Nucleus accumbens (tissue), 56 donors: ENCODE data around the gene PHC3.
A peak's percentile ranks its signal among the peaks of the same experiment; 100 is the strongest.
"Not testable (repeated sequence)": the region's sequence is repeated elsewhere in the genome, so short reads cannot be mapped to it uniquely, and the experiment has no call there.

Experiments used
- DNase-seq, 56 donors: peaks; one replicate each; lab custom pipeline; 2025; lab: John Stamatoyannopoulos, UW

The PHC3 gene

DNA sequence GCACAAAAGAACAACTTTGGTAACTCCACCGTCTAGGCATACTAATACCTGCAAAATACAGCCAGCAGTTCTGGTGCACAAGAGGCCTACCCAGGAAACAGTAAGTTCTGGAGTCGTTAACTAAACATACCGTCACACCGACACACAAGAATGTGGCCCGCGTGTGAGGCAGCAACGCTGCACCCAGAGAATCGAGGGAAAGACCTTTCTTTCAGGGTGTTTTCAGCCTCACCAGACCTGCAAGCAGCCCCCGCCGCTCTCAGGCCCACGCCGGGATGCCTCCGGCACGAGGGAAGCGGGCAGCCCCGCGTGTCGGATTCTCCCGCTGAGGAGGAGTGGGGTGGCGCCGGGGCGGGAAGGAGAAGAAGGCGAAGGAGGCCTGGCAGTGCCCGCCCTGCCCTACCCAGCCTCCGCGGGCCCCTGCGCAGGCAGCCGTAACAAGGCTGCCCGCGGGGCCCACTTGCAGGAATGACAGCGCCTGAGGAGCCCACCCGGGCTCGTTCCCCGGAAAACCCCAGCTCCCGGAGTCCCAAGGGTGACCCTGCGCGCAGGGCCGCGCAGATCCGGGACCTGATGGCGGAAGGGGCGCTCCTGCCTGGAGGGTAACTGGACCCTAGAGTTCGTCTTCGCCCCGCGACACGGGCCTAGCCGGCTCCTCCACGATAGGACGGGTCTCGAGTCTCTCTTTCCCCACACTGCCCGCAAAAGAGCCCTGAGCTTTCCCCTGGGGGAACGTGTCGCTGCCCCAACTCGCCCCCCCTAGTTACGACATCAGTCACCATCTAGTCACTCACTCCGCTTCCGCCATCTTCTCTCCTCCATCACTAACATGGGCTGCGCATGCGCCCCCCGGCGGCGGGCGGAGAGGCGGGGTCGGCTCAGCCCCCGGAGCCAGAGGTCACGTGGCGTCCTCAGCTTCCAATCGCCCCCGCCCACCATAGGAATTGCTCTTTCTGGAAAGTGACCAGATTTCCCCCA, at the start of gene PHC3:
TSS of gene PHC3 (minus strand) at position 826 of the 978 bp plus-strand sequence. CDS start at position 808, 18 bp downstream.
- DNase-seq: peak; percentile 41 to 95 (median 88)

- DNase-seq: no peak
These were observed 46.7 kb upstream of the PHC3 start for GRCh38 chr3:170228093-170228766.

DNA sequence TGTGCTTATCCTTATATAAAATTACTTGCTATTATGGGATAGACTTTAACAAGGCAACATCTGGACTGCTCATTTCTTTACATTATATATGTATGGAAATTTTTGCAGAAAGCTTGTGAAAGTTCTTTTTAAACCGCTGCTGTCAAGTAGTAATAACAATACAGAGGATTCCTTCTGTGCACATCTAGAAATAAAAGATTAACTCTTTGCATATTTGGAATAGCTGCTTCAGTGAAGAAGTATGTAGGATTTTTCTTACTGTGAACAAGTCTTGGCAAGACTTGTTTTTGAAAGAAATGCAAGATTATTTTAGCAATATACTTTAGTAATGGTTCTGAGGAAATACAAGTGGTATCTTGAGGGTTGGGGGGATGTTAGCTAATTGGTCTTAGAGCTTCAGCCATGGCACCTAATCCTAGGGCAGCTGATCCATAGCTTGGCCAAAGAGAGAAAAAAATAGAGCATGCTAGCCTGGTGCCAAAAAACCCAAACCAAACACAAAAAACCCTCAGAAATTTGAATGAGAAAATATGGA, 45.0 kb upstream of the PHC3 start:
- DNase-seq: no peak

DNA sequence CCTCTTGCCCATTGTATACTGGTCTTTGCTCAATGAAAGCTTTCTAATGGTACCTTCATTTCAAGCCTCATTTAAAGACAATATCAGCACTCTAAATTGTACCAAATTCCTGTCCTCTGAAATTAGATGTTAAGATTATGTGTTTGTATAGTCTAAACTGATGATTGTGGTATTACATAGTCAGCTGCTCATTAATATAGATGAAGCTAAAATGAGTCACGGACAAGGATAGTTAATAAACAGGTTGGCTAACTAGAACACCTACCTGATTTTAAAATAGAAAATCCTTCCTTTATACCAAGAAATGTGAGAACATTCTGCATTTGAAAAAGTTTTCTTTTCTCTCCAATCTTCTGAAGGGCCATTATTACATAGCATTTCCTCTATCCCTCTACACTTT, 43.6 kb upstream of the PHC3 start:
- DNase-seq: no peak

- DNase-seq: peak in 36 of 56 donors; percentile 11 to 77 (median 46)
These were observed 41.4 kb upstream of the PHC3 start for GRCh38 chr3:170222647-170223541.

GRCh38 chr3:170221924-170222646, 40.6 kb upstream of the PHC3 start, which contains the start of gene PRKCI:
Gene PRKCI (plus strand): TSS chr3:170222424. CDS start chr3:170222670, 246 bp downstream.
- DNase-seq: peak; percentile 57 to 97 (median 92)

DNA sequence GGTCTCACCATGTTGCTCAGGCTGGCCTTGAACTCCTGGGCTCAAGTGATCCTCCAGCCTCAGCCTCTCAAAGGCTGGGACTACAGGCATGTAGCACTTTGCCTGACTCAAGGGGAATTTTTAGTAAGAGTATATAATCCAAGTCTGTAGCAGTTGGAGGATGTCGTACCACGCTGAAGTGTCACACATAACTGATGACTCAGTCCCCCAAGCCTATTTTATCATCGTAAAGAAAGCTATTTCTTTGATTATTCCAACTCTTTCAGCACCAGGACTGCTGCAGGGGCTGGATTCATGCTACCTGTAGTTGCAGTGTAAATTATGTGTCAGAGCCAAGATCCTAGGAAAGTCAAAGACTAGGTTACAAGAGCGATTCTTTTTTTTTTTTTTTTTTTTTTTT, 39.3 kb upstream of the PHC3 start:
- peak in 22 of 56 donors; percentile 1 to 72 (median 19) for DNase-seq

- DNase-seq: no peak
These were observed 38.3 kb upstream of the PHC3 start for GRCh38 chr3:170219850-170220249.

DNA sequence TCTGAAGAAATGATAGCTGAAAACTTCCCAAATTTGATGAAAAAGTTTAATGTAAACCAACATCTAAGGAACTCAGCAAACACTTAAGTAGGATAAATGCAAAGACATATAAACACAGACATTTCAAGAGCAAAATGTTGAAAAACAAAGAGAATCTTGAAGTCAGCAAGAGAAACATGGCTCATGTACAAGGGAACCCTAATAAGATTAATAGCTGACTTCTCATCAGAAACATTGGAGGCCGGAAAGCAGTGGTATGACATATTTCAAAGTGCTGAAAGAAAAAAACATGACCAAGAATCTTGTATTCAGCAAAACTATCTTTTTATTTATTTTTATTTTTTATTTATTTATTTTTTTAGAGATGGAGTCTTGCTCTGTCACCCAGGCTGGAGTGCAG, 30.1 kb upstream of the PHC3 start:
- DNase-seq: no peak

- DNase-seq: no peak
These were observed 26.2 kb upstream of the PHC3 start for GRCh38 chr3:170207717-170208116.

- not testable (repeated sequence) for DNase-seq
These were observed 24.7 kb upstream of the PHC3 start for GRCh38 chr3:170206164-170206762.

GRCh38 chr3:170205302-170205701, 23.8 kb upstream of the PHC3 start:
- no peak for DNase-seq

- no peak for DNase-seq
These were observed 23.0 kb upstream of the PHC3 start for GRCh38 chr3:170204509-170204908.

GRCh38 chr3:170204023-170204472, 22.5 kb upstream of the PHC3 start:
- no peak for DNase-seq

DNA sequence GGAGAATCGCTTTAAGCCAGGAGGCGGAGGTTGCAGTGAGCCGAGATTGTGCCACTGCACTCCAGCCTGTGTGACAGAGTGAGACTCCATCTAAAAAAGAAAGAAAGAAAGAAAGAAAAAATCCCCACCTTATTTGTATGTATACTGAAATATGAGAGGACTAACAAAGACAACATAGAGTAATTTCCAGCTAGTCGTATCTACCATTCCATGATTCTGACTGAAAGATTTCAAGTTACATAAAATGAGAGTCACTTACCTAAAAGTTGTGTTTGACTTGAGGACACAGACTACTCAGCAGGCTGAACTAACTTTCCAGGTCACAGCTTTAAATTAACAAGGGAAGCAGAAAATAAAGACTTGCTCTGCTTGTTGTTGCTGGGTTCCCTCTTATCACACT, 21.9 kb upstream of the PHC3 start:
- no peak for DNase-seq

- no peak for DNase-seq
These were observed 20.0 kb upstream of the PHC3 start for GRCh38 chr3:170201527-170201926.

GRCh38 chr3:170200987-170201386, 19.5 kb upstream of the PHC3 start:
- no peak for DNase-seq

DNA sequence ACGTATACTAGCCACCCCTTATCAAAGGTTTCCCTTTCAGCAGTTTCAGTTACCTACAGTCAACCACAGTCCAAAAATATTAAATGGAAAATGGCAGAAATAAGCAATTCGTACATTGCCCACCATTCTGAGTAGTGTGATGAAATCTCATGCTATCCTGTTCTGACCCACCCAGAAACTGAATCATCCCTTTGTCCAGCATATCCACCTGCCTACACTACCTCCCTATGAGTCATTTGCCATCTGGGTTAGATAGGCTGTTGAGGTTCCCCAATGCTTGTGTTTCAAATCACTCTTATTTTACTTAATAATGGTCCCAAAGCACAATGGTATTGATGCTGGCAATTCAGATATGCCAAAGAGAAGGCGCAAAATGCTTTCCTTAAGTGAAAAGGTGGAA, 15.3 kb upstream of the PHC3 start:
- DNase-seq: no peak

GRCh38 chr3:170195759-170196158, 14.2 kb upstream of the PHC3 start:
- not testable (repeated sequence) for DNase-seq
